NCI-H146 (cell line): ENCODE measurements around the gene CHMP4B.

Experiments used
- DNase-seq: peaks from one replicate; lab custom pipeline; 2025; lab: John Stamatoyannopoulos, UW

The CHMP4B gene

GRCh38 chr20:33821270-33821836, 10.2 kb downstream of the CHMP4B start:
- no peak for DNase-seq

GRCh38 chr20:33822423-33822822, 11.3 kb downstream of the CHMP4B start:
- DNase-seq: no peak

- DNase-seq: no peak
Observed at GRCh38 chr20:33822991-33823390, 11.8 kb downstream of the CHMP4B start.

DNA sequence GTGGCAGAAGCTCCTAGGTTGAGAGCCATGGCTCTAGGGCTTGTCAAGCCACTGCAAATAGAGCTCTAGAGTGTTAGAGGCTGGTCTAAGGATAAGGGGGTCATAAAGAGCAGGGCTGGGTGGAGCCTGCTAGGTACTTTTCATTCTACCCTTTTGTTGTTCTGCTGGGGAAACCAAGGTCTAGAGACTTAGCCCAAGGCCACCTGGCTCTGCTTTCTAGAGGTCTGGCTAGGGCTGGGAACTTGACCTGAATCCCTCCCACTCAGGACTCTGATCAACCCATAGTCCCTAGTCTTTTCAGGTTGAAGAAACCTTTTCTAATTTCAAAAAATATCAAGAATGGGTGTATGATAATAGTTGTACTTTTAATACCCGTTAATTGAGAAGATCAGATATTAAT, 13.7 kb downstream of the CHMP4B start:
- no peak for DNase-seq

DNA sequence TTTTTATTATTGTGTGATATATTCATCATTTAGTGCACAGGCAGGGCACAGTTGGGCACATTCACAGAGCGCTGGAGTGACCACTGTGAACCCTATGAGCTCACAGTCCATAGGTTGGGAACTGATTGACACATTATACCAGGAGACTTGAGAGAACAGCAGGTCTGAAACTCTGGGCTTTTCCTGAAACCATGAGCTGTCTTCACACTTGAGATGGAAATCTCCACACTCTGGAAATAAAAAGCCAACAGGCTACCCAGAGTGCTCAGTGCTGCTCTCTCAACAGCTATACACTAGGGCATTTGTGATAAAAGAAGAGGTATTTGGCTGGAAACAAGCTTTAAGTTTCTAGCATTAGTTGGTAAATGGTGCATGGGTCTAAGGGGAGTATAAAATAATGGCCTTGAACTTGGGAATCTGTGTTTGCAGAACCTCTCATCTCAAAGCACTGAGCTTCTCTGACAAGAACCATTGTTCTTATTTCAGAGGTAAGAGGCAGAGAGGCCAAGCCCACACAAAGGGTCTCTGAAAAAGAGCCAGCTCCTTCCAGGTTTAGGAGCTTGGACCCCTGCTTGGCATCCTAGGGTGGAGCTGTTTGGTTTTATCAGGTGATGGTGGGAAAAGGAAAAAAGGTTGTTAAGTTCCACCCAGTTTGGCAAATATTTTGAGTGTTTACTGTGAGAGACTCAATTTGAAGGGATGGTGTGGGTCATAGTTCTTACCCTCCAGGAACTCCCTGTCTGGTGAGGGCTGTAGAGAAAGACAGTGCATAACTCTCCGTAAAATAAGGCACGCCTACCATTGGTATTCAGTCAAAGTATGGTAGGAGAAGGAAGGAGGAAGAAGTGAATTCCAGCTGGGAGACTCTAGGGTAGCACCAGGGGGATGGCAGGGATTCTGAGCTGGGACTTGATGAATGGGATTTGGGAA, 14.5 kb downstream of the CHMP4B start:
- DNase-seq: no peak

DNA sequence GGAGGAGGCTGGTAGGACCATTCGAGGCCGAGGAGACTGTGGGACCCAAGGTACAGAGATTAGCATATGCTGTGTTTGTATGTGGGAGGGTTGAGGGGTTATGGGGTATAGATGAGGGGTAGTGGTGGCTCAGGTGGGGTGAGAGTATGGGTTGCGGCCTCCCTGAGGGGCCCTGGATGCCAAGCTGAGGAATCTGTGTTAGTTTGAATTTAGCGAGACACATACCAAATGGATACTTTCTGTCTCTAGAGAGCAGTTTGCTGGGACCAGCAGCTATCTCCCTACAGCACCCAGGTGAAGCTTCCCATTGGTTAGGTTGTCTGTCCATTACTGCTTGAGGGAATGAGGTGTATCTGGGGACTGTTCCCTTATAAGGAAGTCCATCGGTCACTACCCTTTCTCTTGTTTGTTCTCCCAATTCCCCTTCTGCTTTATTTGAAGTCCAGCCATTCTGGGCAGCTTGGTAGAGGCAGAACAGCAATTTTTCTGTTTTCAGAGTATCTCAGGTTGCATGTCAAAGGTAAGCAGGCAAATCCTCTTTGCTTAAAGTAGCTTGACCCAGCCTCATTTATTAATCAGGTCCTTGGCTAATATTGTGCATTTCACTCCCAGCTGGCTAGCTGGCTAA, 15.2 kb downstream of the CHMP4B start:
- peak; percentile 70 for DNase-seq

DNA sequence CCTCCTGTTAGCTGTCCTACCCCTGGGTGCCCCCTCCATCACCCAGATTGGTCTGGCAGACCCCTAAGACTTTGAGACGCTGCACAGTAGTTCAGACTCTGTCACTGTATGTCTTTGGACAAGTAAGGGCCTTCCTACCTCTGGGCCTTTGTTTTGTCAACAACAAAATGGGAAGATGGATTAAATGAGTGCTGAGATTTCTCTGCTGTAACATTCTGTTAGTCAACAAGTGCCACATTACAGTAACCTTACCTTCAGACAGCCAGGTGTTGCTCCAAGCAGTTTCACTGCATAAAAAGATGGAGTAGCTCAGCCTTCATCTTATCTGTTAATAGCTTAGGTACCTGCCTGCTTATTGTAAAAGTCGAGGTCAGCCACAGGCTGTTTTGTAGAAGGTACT, 16.0 kb downstream of the CHMP4B start:
- DNase-seq: no peak

DNA sequence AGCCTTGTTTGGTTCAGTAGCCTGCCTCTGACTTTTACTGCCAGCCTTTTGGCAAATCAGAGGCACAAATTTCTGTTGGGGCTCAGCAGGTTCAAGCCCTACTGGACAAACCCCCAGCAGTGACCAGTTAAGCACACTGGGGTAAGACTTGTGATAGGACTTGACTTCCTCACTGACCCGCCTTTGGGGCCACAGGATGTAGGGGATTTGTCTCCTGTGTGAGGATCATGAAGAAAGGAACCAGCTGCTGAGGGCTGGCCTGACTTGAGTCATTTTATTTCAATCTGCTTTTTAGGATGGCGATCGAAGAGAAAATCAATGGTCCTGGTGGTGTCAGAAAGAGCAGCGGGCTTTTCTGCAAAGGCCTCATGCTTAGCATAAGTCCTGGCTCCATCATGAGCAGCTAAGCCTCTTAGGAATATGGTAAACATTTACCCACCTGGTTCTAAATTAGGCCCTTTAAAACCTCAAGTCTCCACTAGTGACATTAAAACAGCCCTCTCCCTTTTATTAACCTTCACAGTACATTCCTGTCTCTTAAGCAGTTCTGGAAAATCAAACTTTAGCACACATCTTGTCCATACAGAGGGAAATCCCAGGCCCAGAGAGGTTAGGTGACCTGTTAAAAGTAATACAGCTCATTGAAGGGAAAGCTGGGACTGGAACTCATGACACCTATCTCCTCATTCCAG, 16.6 kb downstream of the CHMP4B start:
- no peak for DNase-seq

GRCh38 chr20:33828326-33828844, 17.2 kb downstream of the CHMP4B start:
- no peak for DNase-seq

DNA sequence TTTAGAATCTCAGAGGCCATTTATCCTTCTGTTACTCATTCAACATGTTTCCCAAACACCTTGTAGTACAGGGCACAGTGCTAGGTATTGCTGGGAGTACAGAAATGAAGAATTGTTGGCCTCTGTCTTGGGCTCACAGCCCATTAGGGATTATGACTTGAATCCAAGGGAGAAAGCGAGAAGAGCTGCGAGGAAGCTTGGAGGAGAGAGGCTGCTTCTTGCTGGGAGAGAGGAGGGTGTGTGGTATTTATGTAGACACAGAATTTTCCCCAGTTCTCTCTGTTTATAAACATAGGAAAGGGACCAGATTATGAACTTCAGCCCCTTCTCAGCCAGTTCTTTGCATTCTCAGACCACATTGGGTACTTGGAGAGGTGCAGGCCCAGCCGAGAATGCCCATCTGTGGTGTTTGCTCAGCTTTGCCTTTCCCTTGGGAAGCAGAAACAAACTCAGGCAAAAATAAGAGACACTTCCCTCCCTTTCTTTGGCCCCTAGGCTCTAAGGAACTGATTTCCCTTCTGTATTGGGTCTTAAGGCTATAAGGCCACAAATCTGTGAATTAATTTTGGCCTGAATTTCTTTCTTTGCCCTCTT, 17.9 kb downstream of the CHMP4B start:
- no peak for DNase-seq

DNA sequence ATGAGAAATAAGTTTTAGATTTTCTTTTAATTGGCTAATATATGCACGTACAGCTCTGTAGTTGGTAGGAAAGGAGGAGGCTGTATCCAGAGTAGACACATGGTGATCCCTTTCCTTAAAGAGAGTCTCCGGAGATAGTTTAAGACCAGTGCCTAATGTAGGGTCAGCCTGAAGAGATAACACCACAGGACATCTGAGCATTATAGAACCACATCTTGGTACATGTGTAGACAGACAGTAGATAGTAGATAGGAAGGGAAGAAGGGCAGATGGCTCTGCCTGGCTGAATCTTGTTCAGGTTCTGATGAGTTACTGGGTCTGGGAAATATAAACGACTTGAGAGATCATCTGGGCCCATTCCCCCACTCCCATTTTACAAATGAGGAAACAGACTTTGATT, 18.5 kb downstream of the CHMP4B start:
- DNase-seq: no peak

- no peak for DNase-seq
Observed at GRCh38 chr20:33830371-33830770, 19.2 kb downstream of the CHMP4B start.

- no peak for DNase-seq
Observed at GRCh38 chr20:33832103-33832804, 21.1 kb downstream of the CHMP4B start.

GRCh38 chr20:33833333-33833732, 22.2 kb downstream of the CHMP4B start:
- no peak for DNase-seq

GRCh38 chr20:33835615-33836172, 24.5 kb downstream of the CHMP4B start:
- no peak for DNase-seq

DNA sequence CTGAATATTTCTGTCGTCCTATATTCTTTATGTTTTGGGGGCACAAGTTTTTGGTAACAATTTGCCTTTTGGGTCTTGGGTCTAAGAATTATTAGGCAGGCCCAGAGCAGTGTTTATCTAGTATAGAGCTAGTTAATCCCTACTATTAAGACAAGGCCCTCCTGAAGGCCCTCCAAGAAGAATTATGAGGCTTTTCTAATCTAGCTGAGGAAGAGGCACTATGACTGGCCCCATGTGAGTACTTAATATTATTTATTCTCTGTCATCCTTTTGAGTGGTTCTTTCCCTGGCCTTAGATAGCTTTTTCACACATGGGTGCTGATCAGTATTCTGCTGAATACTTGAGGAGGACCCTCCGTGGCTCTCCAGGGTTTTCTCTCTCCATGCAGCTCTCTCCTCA, 25.1 kb downstream of the CHMP4B start:
- DNase-seq: no peak

- DNase-seq: no peak
Observed at GRCh38 chr20:33837096-33837830, 26.1 kb downstream of the CHMP4B start.

- DNase-seq: no peak
Observed at GRCh38 chr20:33838035-33838864, 27.1 kb downstream of the CHMP4B start.

GRCh38 chr20:33839591-33839990, 28.4 kb downstream of the CHMP4B start:
- DNase-seq: no peak
